PC-9 (cell line): Measurements from ENCODE around the gene SEMA4A.

ENCODE experiments used
- CTCF ChIP-seq: fragments of 200-600 bp; sonication (generic); conservative IDR thresholded peaks from 2 replicates; pipeline ENCODE4 v1.6.1; 2017; ENCODE audit warnings: mixed run types, antibody characterized with exemption, mild to moderate bottlenecking, moderate library complexity
- EZH2 ChIP-seq: fragments of 200-600 bp; sonication (generic); IDR thresholded peaks from 2 replicates; pipeline ENCODE4 v1.8.0; 2017; ENCODE audit warnings: antibody characterized with exemption, low read depth

DNA sequence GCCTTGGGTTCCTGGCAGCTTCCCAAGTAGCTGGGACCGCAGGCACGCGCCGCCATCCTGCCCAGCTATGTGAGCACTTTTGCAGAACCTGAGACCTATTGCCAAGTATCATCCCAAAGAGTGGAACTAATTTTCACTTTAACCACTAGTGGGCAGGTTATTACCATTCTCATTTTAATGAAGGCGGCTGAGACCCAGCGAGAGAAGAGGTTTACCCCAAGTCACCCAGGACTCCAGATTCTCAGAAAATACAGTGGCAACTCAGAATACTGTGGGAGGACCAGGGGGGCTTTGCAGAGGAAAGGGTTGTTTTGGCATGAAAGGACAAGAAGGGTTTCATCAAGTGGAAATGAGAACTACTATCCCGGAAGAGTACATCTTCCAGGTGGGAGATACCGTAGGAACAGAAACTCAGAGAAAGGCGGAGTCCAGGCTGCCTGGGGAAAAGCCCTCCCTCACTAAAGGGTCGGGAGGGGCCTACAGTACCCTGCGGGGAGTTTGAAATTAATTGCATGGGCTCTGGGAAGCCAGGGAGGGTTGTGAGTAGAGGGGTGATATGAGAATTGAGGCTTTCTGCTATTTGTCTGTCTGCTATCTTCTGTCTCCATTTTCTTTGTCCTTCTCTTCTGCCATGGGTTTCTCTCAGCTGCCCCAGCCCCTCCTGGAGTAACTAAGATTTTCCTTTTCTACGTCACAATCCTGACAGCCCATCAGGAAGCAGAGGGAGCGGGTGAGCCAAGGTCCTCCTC lies 7.2 kb upstream of the SEMA4A start:
- peak; percentile 78 for TF ChIP-seq CTCF
- TF ChIP-seq EZH2 = no peak
